ENCODE measurements around the gene FGF1. TPM values are rescaled to one million over a fixed set of nuclear protein-coding genes. Genes with fewer than 3 reads are reported as not detected.
"Not testable (repeated sequence)": the region's sequence is repeated elsewhere in the genome, so short reads cannot be mapped to it uniquely, and the experiment has no call there.

Gene FGF1
- total and polyA plus RNA-seq, 7 donors = 0.60 to 5.4 (median 2.0) TPM

DNA sequence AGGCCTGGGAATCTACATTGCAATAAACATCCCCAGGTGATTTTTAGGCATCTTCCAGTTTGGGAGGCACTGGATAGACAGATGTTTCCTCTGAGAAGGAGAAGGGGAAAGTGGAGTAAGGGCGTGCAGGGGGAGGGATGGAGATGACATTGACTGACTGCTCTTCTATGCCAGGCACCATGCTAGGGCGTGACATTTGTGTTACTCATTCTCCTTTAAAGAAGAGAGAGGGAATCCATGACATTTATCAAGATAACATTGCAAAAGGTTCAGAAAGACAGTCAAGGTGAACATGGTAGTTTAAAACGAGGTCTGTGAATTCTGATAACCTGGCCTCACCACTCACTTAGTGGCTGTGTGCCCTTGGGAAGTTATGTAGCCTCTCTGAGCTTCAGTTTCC, 35.8 kb downstream of the FGF1 start:
- 56 to 87% methylated on average over 3 of the region's 3 CpGs for WGBS, 2 donors
- Histone ChIP-seq H3K27ac (no peak overlapping the region), H3K27me3 (no peaks in the 10 kb centered on the region), H3K4me1 (peaks cover 0 to 12% (median 4%) of the 10 kb centered on the region in 4 donors), H3K4me3 (no peak overlapping the region), H3K9me3 (no peaks in the 10 kb centered on the region), H3K36me3 (no peaks in the 10 kb centered on the region)
- TF ChIP-seq, protein P1, sequence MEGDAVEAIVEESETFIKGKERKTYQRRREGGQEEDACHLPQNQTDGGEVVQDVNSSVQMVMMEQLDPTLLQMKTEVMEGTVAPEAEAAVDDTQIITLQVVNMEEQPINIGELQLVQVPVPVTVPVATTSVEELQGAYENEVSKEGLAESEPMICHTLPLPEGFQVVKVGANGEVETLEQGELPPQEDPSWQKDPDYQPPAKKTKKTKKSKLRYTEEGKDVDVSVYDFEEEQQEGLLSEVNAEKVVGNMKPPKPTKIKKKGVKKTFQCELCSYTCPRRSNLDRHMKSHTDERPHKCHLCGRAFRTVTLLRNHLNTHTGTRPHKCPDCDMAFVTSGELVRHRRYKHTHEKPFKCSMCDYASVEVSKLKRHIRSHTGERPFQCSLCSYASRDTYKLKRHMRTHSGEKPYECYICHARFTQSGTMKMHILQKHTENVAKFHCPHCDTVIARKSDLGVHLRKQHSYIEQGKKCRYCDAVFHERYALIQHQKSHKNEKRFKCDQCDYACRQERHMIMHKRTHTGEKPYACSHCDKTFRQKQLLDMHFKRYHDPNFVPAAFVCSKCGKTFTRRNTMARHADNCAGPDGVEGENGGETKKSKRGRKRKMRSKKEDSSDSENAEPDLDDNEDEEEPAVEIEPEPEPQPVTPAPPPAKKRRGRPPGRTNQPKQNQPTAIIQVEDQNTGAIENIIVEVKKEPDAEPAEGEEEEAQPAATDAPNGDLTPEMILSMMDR (IDR thresholded peaks at IDR 0.05) = no peak
- TF ChIP-seq POLR2A (IDR thresholded peaks at IDR 0.05) = no peak
- no peak for TF ChIP-seq POLR2AphosphoS5 (IDR thresholded peaks at IDR 0.05)
- TF ChIP-seq EP300 (IDR thresholded peaks at IDR 0.05) = no peak
- DNase-seq = no peak
- intact Hi-C loops (cut with DNase I) = no loop called here

GRCh38 chr5:142648108-142648507, 37.8 kb downstream of the FGF1 start:
- H3K4me3 ChIP-seq; H3K9me3 ChIP-seq; DNase-seq; H3K27ac ChIP-seq; H3K36me3 ChIP-seq; H3K27me3 ChIP-seq; intact Hi-C loops (cut with DNase I): not testable (repeated sequence)
- WGBS, 2 donors = 86 to 98% methylated on average over 3 of the region's 3 CpGs
- H3K4me1 ChIP-seq = peaks cover 0 to 24% (median 23%) of the 10 kb centered on the region in 4 donors

- Histone ChIP-seq H3K4me3 (no peak overlapping the region), H3K36me3 (no peaks in the 10 kb centered on the region), H3K9me3 (no peaks in the 10 kb centered on the region), H3K4me1 (peaks cover 0 to 36% (median 27%) of the 10 kb centered on the region in 4 donors), H3K27me3 (no peaks in the 10 kb centered on the region), H3K27ac (peak overlapping the region; percentile 59 to 83 (median 67))
- no peak for DNase-seq
- 22 to 45% methylated on average over 1 of the region's 1 CpG for WGBS, 2 donors
- no peak for TF ChIP-seq POLR2AphosphoS5 (IDR thresholded peaks at IDR 0.05)
- TF ChIP-seq EP300 (IDR thresholded peaks at IDR 0.05) = no peak
- TF ChIP-seq, protein P1 (IDR thresholded peaks at IDR 0.05) = no peak
- no peak for TF ChIP-seq POLR2A (IDR thresholded peaks at IDR 0.05)
- intact Hi-C loops (cut with DNase I) = no loop called here
These were observed 40.4 kb downstream of the FGF1 start for GRCh38 chr5:142645456-142645855.

GRCh38 chr5:142644640-142645361, 41.1 kb downstream of the FGF1 start:
- TF ChIP-seq, protein P1 (IDR thresholded peaks at IDR 0.05) = no peak
- TF ChIP-seq POLR2A (IDR thresholded peaks at IDR 0.05) (no peak), POLR2AphosphoS5 (IDR thresholded peaks at IDR 0.05) (peak in 3 of 4 donors; percentile 49 to 62 (median 61)), EP300 (IDR thresholded peaks at IDR 0.05) (peak in 2 of 4 donors; percentile 5 to 37)
- DNase-seq = peak; percentile 75
- Histone ChIP-seq H3K36me3 (no peaks in the 10 kb centered on the region), H3K9me3 (no peaks in the 10 kb centered on the region), H3K4me3 (no peak overlapping the region), H3K27me3 (no peaks in the 10 kb centered on the region), H3K4me1 (peaks cover 0 to 36% (median 27%) of the 10 kb centered on the region in 4 donors), H3K27ac (peak overlapping the region; percentile 59 to 83 (median 67))
- intact Hi-C loops (cut with DNase I) = no loop called here
- 29 to 68% methylated on average over 10 of the region's 10 CpGs for WGBS, 2 donors

DNA sequence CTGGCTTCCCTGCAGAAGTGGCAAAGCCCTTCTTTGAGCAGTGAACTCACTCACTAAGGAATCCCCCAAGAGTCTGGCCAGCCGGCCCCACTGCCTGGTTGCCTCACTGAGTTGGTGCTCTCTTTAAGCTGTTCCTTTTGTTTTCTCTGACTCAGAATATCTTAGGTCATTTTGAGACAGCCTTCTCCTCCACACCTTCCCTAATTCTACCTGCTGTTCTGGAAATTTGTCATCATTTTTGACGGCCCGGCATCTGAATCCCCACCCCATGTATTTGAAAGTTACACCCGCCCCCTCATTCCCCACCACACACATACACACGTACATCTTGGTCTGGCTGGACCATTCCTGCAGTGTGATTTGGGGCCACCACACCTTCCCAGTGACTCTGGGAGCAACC, 41.8 kb downstream of the FGF1 start:
- WGBS, 2 donors = 80% methylated on average over 5 of the region's 5 CpGs
- H3K27ac ChIP-seq = peak overlapping the region; percentile 59 to 83 (median 67)
- H3K4me1 ChIP-seq = peaks cover 0 to 36% (median 27%) of the 10 kb centered on the region in 4 donors
- no peaks in the 10 kb centered on the region for H3K36me3 ChIP-seq
- no peaks in the 10 kb centered on the region for H3K27me3 ChIP-seq
- no peak for TF ChIP-seq POLR2A (IDR thresholded peaks at IDR 0.05)
- TF ChIP-seq, protein P1 (IDR thresholded peaks at IDR 0.05) = no peak
- intact Hi-C loops (cut with DNase I) = no loop called here
- DNase-seq = no peak
- no peaks in the 10 kb centered on the region for H3K9me3 ChIP-seq
- no peak overlapping the region for H3K4me3 ChIP-seq
